ENCODE data around the gene RASAL2.

DNA sequence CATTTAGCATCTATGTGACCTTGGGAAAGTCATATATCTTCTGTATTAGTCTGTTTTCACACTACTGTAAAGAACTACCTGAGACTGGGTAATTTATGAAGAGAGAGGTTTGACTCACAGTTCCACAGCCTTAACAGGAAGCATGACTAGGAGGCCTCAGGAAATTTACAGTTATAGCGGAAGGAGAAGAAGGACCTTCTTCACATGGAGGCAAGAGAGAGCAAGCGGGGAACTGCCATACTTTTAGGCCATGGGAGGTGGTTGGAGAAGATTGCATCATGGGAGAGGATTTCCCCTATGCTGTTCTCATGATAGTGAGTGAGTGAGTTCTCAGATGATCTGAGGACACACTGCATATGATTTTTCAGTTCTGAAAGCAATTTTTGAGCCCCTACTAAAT lies 315.0 kb downstream of the RASAL2 start:
- TF ChIP-seq, protein P1, sequence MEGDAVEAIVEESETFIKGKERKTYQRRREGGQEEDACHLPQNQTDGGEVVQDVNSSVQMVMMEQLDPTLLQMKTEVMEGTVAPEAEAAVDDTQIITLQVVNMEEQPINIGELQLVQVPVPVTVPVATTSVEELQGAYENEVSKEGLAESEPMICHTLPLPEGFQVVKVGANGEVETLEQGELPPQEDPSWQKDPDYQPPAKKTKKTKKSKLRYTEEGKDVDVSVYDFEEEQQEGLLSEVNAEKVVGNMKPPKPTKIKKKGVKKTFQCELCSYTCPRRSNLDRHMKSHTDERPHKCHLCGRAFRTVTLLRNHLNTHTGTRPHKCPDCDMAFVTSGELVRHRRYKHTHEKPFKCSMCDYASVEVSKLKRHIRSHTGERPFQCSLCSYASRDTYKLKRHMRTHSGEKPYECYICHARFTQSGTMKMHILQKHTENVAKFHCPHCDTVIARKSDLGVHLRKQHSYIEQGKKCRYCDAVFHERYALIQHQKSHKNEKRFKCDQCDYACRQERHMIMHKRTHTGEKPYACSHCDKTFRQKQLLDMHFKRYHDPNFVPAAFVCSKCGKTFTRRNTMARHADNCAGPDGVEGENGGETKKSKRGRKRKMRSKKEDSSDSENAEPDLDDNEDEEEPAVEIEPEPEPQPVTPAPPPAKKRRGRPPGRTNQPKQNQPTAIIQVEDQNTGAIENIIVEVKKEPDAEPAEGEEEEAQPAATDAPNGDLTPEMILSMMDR (IDR thresholded peaks at IDR 0.05) = no peak
- no peak for TF ChIP-seq EZH2 (IDR thresholded peaks at IDR 0.05)
- no peak for TF ChIP-seq EZH2phosphoT487 (IDR thresholded peaks at IDR 0.05)

Measured in neural progenitor cell (in vitro differentiated cells).